ENCODE data around the gene SLC4A7.

SLC4A7 gene

DNA sequence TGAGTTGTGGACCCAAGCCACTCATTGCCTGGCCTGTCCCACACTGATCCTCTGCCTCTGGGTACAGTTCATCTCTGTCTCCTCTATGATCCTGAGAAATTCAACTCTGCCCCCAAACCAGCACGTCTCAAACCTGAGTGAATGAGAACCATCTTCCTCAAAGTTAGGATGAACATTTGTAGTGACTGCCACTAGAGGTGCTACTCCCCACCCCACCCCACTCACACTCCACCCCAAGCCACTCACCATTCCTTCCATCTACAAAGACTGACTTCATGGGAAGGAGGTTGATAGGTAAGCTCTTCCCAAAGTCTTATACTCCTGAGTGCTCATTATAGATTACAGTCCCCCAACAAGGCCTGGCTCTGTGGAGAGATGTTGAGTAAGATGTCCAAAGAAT, 158.8 kb downstream of the SLC4A7 start:
- DNase-seq (ENCODE audit: low read depth, low spot score): no peak

DNA sequence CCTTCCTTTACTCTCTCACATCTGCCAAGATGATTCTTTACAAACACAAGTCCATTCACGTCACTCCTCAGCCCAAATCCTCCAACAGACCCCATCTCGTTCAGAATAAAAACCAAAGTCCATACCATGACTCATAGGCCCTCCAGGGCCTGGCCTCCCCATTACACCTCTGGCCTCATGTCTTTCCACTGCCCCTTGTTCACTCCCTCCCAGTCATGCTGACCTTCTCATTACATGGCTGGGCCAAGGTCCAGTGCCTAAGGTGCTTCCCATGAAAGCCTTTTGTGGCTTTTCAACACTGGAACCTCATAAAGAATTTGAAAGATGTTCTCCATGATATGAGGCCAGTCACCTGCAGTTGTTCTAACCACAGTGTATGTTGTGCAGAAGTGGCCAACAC, 159.5 kb downstream of the SLC4A7 start:
- DNase-seq (ENCODE audit: low read depth, low spot score): no peak

DNA sequence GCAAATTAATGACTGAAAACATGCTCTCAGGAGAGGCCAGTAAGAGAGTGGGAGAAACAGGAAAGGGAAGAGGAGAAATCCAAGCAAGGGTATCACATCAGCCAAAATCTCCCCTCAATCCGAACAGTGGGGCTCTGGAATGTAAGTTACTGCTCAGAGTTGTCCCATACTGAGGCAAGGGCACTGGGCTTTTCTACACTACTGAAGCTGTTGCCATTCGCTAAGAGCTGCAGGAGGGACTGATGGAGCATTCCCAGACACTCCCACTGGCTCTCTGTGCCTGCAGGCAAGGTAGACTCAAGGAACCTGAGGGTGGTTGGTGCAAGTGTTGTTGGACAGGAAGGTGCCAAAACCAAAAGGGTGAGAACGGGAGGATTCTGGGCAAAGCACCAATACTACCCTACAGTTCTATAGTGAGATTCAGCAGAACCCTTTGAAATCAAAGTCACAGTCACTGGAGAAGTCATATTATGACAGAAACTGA, 161.1 kb downstream of the SLC4A7 start:
- no peak for DNase-seq (ENCODE audit: low read depth, low spot score)

Data from astrocyte of the hippocampus (primary cell).